CD4-positive, alpha-beta T cell (primary cell): ENCODE results near the gene CDKN3. TPM values are rescaled to one million over a fixed set of nuclear protein-coding genes. Genes with fewer than 3 reads are reported as not detected.

Source experiments
- ATAC-seq: fragments of 200-7000 bp; cut with Tn5 transposase; one replicate; pipeline ENCODE4 v1.10.0; 2022; ENCODE audit warnings: mild to moderate bottlenecking; ENCODE audit not compliant: poor library complexity
- CTCF ChIA-PET: fragments of 350-600 bp; sonication (Branson Sonifier 250); formaldehyde crosslinking; loops from one replicate; lab custom pipeline; 2021; ENCODE audit warnings: antibody characterized with exemption, inconsistent platforms; lab: Charles Lee
- POLR2A ChIA-PET: fragments of 350-600 bp; sonication (Branson Sonifier 250); formaldehyde crosslinking; loops from one replicate; lab custom pipeline; 2021; ENCODE audit warnings: antibody characterized with exemption, inconsistent platforms; lab: Charles Lee
- DNase-seq, 14 experiments: peaks; one replicate each; pipeline ENCODE4 v3.0.0-alpha.2; 2013 to 2020; ENCODE audit warnings: mixed read lengths in 2 of 14
- H3K27ac ChIP-seq, 2 donors: one replicate each; pipeline versions ENCODE4 v1.5.1 to v1.7.0; 2013; ENCODE audit warnings: low read length in 2 of 2, low read depth in 1 of 2, mild to moderate bottlenecking in 1 of 2
- H3K27me3 ChIP-seq, 2 experiments: 1 replicate in 1 of 2; 2 replicates in 1 of 2; pipeline versions ENCODE4 v1.6.1 to v1.7.0; 2013; ENCODE audit warnings: low read length in 2 of 2, control low read depth in 1 of 2, mild to moderate bottlenecking in 1 of 2, moderate library complexity in 1 of 2; ENCODE audit not compliant: insufficient read depth in 2 of 2, control insufficient read depth in 1 of 2
- H3K36me3 ChIP-seq: one replicate; pipeline ENCODE4 v1.6.1; 2013; ENCODE audit warnings: low read length, control low read depth; ENCODE audit not compliant: insufficient read depth
- H3K4me1 ChIP-seq: one replicate; pipeline ENCODE4 v1.6.1; 2013; ENCODE audit warnings: low read length, control low read depth; ENCODE audit not compliant: insufficient read depth
- H3K4me3 ChIP-seq: one replicate; pipeline ENCODE4 v1.5.1; 2013; ENCODE audit warnings: mild to moderate bottlenecking, low read length, moderate library complexity
- H3K9me3 ChIP-seq, 2 experiments: 1 replicate in 1 of 2; 2 replicates in 1 of 2; pipeline versions ENCODE4 v1.6.1 to v1.7.0; 2013; ENCODE audit warnings: low read length in 2 of 2, mild to moderate bottlenecking in 2 of 2, control low read depth in 1 of 2, moderate library complexity in 1 of 2; ENCODE audit not compliant: control insufficient read depth in 1 of 2, insufficient read depth in 1 of 2
- H3K27ac Mint-ChIP-seq: one replicate; pipeline ENCODE4 v1.8.0; 2020; ENCODE audit warnings: mixed read lengths
- H3K27me3 Mint-ChIP-seq: one replicate; pipeline ENCODE4 v1.8.0; 2021; ENCODE audit warnings: mixed read lengths
- H3K36me3 Mint-ChIP-seq: one replicate; pipeline ENCODE4 v1.8.0; 2021; ENCODE audit warnings: low read depth, mixed read lengths
- H3K4me1 Mint-ChIP-seq: one replicate; pipeline ENCODE4 v1.8.0; 2021; ENCODE audit warnings: low read depth, mixed read lengths
- H3K4me3 Mint-ChIP-seq: one replicate; pipeline ENCODE4 v1.8.0; 2020; ENCODE audit warnings: mild to moderate bottlenecking, mixed read lengths
- H3K9me3 Mint-ChIP-seq: one replicate; pipeline ENCODE4 v1.8.0; 2020; ENCODE audit warnings: mixed read lengths
- CTCF ChIP-seq: fragments of 200-600 bp; IDR thresholded peaks from one replicate; pipeline ENCODE4 v1.8.0; 2022; ENCODE audit warnings: antibody characterized with exemption, mild to moderate bottlenecking
- intact Hi-C, 2 experiments: fragments of 100-400 bp; cut with DNase I in 1 of 2; cut with micrococcal nuclease in 1 of 2; formaldehyde crosslinking; loops; one replicate each; pipeline versions ENCODE4 v1.15.1 to v1.9.0; 2023 to 2025; cut with DNase I, micrococcal nuclease
- total RNA-seq, 174 experiments: library from RNA in 2 of 174; stranded (reverse) in 2 of 174; gene quantifications; one replicate each; pipeline ENCODE4 v1.2.3 and lab custom pipeline; 2021 to 2026

CDKN3 gene
- total RNA-seq, 2 experiments from 2014 or later, result 0.61 to 1.4 TPM

- Histone ChIP-seq H3K36me3 (no peaks in the 10 kb centered on the region), H3K9me3 (no peaks in the 10 kb centered on the region), H3K27me3 (no peaks in the 10 kb centered on the region), H3K27ac (no peak overlapping the region), H3K4me3 (no peak overlapping the region), H3K4me1 (no peaks in the 10 kb centered on the region)
- no peak for ATAC-seq
- CTCF ChIA-PET, result interaction anchor here (1.3 to 1.7 kb wide), 2 partner anchors 12 to 160 kb away, joined by 3 to 4 read pairs; no protein-coding TSS in a partner anchor
- H3K4me3 Mint-ChIP-seq, result no peak overlapping the region
- no peak overlapping the region for H3K27ac Mint-ChIP-seq
- no peaks in the 10 kb centered on the region for H3K9me3 Mint-ChIP-seq
- H3K4me1 Mint-ChIP-seq, result peaks cover 6% of the 10 kb centered on the region
- H3K36me3 Mint-ChIP-seq, result no peaks in the 10 kb centered on the region
- intact Hi-C loops, result loop anchor here in 1 of 2 experiments (10.0 kb wide), 1 partner anchor 1054 kb away; no protein-coding TSS in a partner anchor
- peaks cover 10% of the 10 kb centered on the region for H3K27me3 Mint-ChIP-seq
- DNase-seq, result no peak
- POLR2A ChIA-PET, result no interaction called here
- TF ChIP-seq CTCF, result no peak
Observed at GRCh38 chr14:54348923-54349620, 47.7 kb upstream of the CDKN3 start.

- Histone ChIP-seq H3K36me3 (no peaks in the 10 kb centered on the region), H3K4me1 (no peaks in the 10 kb centered on the region), H3K4me3 (no peak overlapping the region), H3K9me3 (no peaks in the 10 kb centered on the region), H3K27ac (no peak overlapping the region), H3K27me3 (no peaks in the 10 kb centered on the region)
- Mint-ChIP-seq H3K4me1 (peaks cover 6% of the 10 kb centered on the region), H3K9me3 (no peaks in the 10 kb centered on the region), H3K27ac (no peak overlapping the region), H3K36me3 (no peaks in the 10 kb centered on the region), H3K4me3 (no peak overlapping the region), H3K27me3 (peaks cover 13% of the 10 kb centered on the region)
- intact Hi-C loops, result loop anchor here in 1 of 2 experiments (10.0 kb wide), 1 partner anchor 1055 kb away; no protein-coding TSS in a partner anchor
- DNase-seq (no peak), ATAC-seq (no peak)
- POLR2A ChIA-PET, result no interaction called here
- no peak for TF ChIP-seq CTCF
- CTCF ChIA-PET, result no interaction called here
Observed at GRCh38 chr14:54349713-54350112, 47.1 kb upstream of the CDKN3 start.

GRCh38 chr14:54350203-54350602 lies 46.6 kb upstream of the CDKN3 start:
- no peaks in the 10 kb centered on the region for H3K4me1 ChIP-seq
- Mint-ChIP-seq H3K27me3 (peaks cover 14% of the 10 kb centered on the region), H3K4me1 (peaks cover 6% of the 10 kb centered on the region), H3K27ac (no peak overlapping the region), H3K4me3 (no peak overlapping the region), H3K36me3 (no peaks in the 10 kb centered on the region), H3K9me3 (no peaks in the 10 kb centered on the region)
- CTCF ChIA-PET, result no interaction called here
- H3K4me3 ChIP-seq, result no peak overlapping the region
- H3K27me3 ChIP-seq, result no peaks in the 10 kb centered on the region
- no peaks in the 10 kb centered on the region for H3K9me3 ChIP-seq
- ATAC-seq, result no peak
- no peak for TF ChIP-seq CTCF
- no peak for DNase-seq
- H3K27ac ChIP-seq, result no peak overlapping the region
- POLR2A ChIA-PET, result no interaction called here
- no peaks in the 10 kb centered on the region for H3K36me3 ChIP-seq
- intact Hi-C loops, result no loop called here
